Activated T-cell treated with anti-CD3 and anti-CD28 coated beads for 48 hours (primary cell): ENCODE data around the gene ARSI.

Experiments
- DNase-seq: peaks from one replicate; pipeline ENCODE4 v3.0.0-alpha.2; 2020; ENCODE audit warnings: low read depth

The ARSI gene

GRCh38 chr5:150326707-150327106, 24.0 kb upstream of the ARSI start:
- DNase-seq, result no peak

- no peak for DNase-seq
These were observed 22.7 kb upstream of the ARSI start for GRCh38 chr5:150325426-150325825.

GRCh38 chr5:150323819-150324218, 21.1 kb upstream of the ARSI start:
- no peak for DNase-seq

GRCh38 chr5:150323092-150323491, 20.4 kb upstream of the ARSI start:
- no peak for DNase-seq

GRCh38 chr5:150322202-150322601, 19.5 kb upstream of the ARSI start:
- no peak for DNase-seq

GRCh38 chr5:150321784-150322183, 19.1 kb upstream of the ARSI start:
- no peak for DNase-seq

- DNase-seq, result no peak
These were observed 18.5 kb upstream of the ARSI start for GRCh38 chr5:150321211-150321610.

GRCh38 chr5:150320044-150320613, 17.4 kb upstream of the ARSI start:
- no peak for DNase-seq

GRCh38 chr5:150319484-150319790, 16.7 kb upstream of the ARSI start:
- DNase-seq, result no peak

- DNase-seq, result no peak
These were observed 16.1 kb upstream of the ARSI start for GRCh38 chr5:150318613-150319483.

GRCh38 chr5:150317048-150318003, 14.6 kb upstream of the ARSI start:
- peak; percentile 15 for DNase-seq

- DNase-seq, result no peak
These were observed 13.6 kb upstream of the ARSI start for GRCh38 chr5:150316320-150316719.

- DNase-seq, result no peak
These were observed 12.5 kb upstream of the ARSI start for GRCh38 chr5:150315245-150315644.

GRCh38 chr5:150313921-150314716, 11.4 kb upstream of the ARSI start:
- no peak for DNase-seq

- DNase-seq, result no peak
These were observed 10.8 kb upstream of the ARSI start for GRCh38 chr5:150313501-150313900.

GRCh38 chr5:150312518-150312917, 9.8 kb upstream of the ARSI start:
- no peak for DNase-seq

GRCh38 chr5:150311015-150311692, 8.4 kb upstream of the ARSI start:
- no peak for DNase-seq

- DNase-seq, result no peak
These were observed 7.5 kb upstream of the ARSI start for GRCh38 chr5:150310246-150310645.

GRCh38 chr5:150309886-150310239, 7.2 kb upstream of the ARSI start:
- no peak for DNase-seq

GRCh38 chr5:150309101-150309885, 6.6 kb upstream of the ARSI start:
- no peak for DNase-seq
